ENCODE data around the gene GLIPR2.
A peak's percentile ranks its signal among the peaks of the same experiment; 100 is the strongest.

Gene GLIPR2

DNA sequence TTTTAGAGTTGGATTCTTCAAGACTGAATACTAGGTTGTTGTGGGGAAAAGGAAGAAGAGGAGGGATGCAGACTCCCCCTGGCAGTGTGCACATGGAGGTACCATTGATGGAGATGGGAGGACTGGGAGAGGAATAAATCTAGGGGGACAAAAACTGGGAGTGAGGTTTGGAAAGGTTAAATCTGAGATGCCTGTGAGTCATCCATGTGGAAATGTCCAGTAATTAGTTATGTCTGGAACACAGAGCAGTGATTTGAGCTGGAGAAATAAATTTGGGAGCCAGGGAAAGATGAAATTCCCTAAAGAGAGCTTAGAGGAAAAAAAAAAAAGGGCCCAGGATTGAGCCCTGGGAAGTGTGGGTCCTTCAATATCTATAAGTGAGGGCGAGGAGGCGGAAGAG is 24.7 kb downstream of the GLIPR2 start:
- Histone ChIP-seq H3K27ac (ENCODE audit: extremely low read depth, low read depth, low read length) (no peak overlapping the region), H3K9me3 (ENCODE audit: control insufficient read depth, insufficient read depth, low read depth, low read length) (no peaks in the 10 kb centered on the region), H3K36me3 (ENCODE audit: control insufficient read depth in 2 of 2, insufficient read depth in 1 of 2, low read length in 2 of 2) (no peaks in the 10 kb centered on the region), H3K4me1 (ENCODE audit: control insufficient read depth, insufficient read depth, low read length) (peaks cover 4% of the 10 kb centered on the region; the same call in 1 of the 2 replicates), H3K4me3 (ENCODE audit: low read depth, low read length) (no peak overlapping the region)
- POLR2A ChIA-PET: interaction anchor here (1.5 kb wide), 1 partner anchor 12 kb away, joined by 3 read pairs; no protein-coding TSS in a partner anchor
- TF ChIP-seq ZNF544 (tag by site-specific recombination; IDR thresholded peaks at IDR 0.05) (no peak), ZBTB17 (tag by site-specific recombination; IDR thresholded peaks at IDR 0.05) (peak; percentile 34; the same call in 1 of the 2 replicates)
- CTCF ChIA-PET: interaction anchor here (1.1 kb wide), 1 partner anchor 73 kb away, joined by 4 read pairs; no protein-coding TSS in a partner anchor

DNA sequence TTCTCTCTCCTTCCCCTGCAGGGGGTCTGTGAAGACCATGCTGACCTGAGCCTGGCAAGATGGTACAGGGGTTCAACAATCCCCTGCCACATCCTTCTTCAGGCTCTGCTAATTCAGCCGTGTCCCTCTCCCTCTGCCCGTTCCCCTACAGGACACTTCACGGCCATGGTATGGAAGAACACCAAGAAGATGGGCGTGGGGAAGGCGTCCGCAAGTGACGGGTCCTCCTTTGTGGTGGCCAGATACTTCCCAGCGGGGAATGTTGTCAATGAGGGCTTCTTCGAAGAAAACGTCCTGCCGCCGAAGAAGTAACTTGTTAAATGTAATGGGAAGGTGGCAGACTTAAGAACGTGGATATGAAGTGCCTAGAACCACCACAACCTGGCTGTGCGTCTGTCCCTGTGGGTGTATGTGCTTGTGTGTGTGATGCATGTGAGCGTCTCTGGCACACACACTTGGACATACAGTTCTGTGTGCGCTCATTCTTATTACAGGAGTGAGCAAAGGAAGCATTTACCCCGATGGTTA is 25.7 kb downstream of the GLIPR2 start:
- TF ChIP-seq EGR2 (tag by site-specific recombination; IDR thresholded peaks at IDR 0.05; ENCODE audit: low read depth): no peak
- TF ChIP-seq, protein P1, sequence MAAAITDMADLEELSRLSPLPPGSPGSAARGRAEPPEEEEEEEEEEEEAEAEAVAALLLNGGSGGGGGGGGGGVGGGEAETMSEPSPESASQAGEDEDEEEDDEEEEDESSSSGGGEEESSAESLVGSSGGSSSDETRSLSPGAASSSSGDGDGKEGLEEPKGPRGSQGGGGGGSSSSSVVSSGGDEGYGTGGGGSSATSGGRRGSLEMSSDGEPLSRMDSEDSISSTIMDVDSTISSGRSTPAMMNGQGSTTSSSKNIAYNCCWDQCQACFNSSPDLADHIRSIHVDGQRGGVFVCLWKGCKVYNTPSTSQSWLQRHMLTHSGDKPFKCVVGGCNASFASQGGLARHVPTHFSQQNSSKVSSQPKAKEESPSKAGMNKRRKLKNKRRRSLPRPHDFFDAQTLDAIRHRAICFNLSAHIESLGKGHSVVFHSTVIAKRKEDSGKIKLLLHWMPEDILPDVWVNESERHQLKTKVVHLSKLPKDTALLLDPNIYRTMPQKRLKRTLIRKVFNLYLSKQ (tag by site-specific recombination; IDR thresholded peaks at IDR 0.05; ENCODE audit: borderline replicate concordance): no peak
- no peak for TF ChIP-seq ZNF473 (tag by site-specific recombination; IDR thresholded peaks at IDR 0.05)
- no peak for TF ChIP-seq ZNF2 (tag by site-specific recombination; IDR thresholded peaks at IDR 0.05)
- TF ChIP-seq YY2 (tag by site-specific recombination; IDR thresholded peaks at IDR 0.05): no peak
- TF ChIP-seq ZSCAN23 (tag by site-specific recombination; IDR thresholded peaks at IDR 0.05): no peak
- TF ChIP-seq ZNF24 (tag by site-specific recombination; IDR thresholded peaks at IDR 0.05): no peak
- TF ChIP-seq KLF7 (tag by site-specific recombination; IDR thresholded peaks at IDR 0.05; ENCODE audit: borderline replicate concordance): no peak
- no peak for TF ChIP-seq ZFP3 (tag by site-specific recombination; IDR thresholded peaks at IDR 0.05; ENCODE audit: low read depth)
- no peak for TF ChIP-seq SCRT2 (tag by site-specific recombination; IDR thresholded peaks at IDR 0.05)
- TF ChIP-seq ZBTB21 (tag by site-specific recombination; IDR thresholded peaks at IDR 0.05): no peak
- no peak for TF ChIP-seq ZNF10 (tag by site-specific recombination; IDR thresholded peaks at IDR 0.05)
- no peak for TF ChIP-seq ZNF571 (tag by site-specific recombination; IDR thresholded peaks at IDR 0.05)
- no peak for TF ChIP-seq ZNF404 (tag by site-specific recombination; IDR thresholded peaks at IDR 0.05)
- TF ChIP-seq, protein P2, sequence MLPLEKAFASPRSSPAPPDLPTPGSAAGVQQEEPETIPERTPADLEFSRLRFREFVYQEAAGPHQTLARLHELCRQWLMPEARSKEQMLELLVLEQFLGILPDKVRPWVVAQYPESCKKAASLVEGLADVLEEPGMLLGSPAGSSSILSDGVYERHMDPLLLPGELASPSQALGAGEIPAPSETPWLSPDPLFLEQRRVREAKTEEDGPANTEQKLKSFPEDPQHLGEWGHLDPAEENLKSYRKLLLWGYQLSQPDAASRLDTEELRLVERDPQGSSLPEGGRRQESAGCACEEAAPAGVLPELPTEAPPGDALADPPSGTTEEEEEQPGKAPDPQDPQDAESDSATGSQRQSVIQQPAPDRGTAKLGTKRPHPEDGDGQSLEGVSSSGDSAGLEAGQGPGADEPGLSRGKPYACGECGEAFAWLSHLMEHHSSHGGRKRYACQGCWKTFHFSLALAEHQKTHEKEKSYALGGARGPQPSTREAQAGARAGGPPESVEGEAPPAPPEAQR (tag by site-specific recombination; IDR thresholded peaks at IDR 0.05): no peak
- TF ChIP-seq, protein P3, sequence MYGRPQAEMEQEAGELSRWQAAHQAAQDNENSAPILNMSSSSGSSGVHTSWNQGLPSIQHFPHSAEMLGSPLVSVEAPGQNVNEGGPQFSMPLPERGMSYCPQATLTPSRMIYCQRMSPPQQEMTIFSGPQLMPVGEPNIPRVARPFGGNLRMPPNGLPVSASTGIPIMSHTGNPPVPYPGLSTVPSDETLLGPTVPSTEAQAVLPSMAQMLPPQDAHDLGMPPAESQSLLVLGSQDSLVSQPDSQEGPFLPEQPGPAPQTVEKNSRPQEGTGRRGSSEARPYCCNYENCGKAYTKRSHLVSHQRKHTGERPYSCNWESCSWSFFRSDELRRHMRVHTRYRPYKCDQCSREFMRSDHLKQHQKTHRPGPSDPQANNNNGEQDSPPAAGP (tag by site-specific recombination; IDR thresholded peaks at IDR 0.05): no peak
- TF ChIP-seq ZNF175 (tag by site-specific recombination; IDR thresholded peaks at IDR 0.05): no peak
- no peak for TF ChIP-seq ZNF510 (tag by site-specific recombination; IDR thresholded peaks at IDR 0.05; ENCODE audit: insufficient replicate concordance)
- no peak for TF ChIP-seq OVOL3 (tag by site-specific recombination; IDR thresholded peaks at IDR 0.05)
- no peak for TF ChIP-seq ZNF354C (tag by site-specific recombination; IDR thresholded peaks at IDR 0.05; ENCODE audit: borderline replicate concordance, low read depth)
- H3K27ac ChIP-seq (ENCODE audit: extremely low read depth, low read depth, low read length): no peak overlapping the region
- POLR2A ChIA-PET: interaction anchor here (0.6 to 2.1 kb wide), 3 partner anchors 14 to 320 kb away, joined by 4 to 17 read pairs (median 7); partner anchors contain the start of gene GLIPR2
- CTCF ChIA-PET: interaction anchor here (0.7 to 8.2 kb wide), 5 partner anchors 12 to 246 kb away, joined by 3 to 172 read pairs (median 51); partner anchors contain the start of gene GLIPR2
- H3K4me3 ChIP-seq (ENCODE audit: low read depth, low read length): no peak overlapping the region
- no peaks in the 10 kb centered on the region for H3K36me3 ChIP-seq (ENCODE audit: control insufficient read depth in 2 of 2, insufficient read depth in 1 of 2, low read length in 2 of 2)
- peaks cover 4% of the 10 kb centered on the region; the same call in 1 of the 2 replicates for H3K4me1 ChIP-seq (ENCODE audit: control insufficient read depth, insufficient read depth, low read length)
- H3K9me3 ChIP-seq (ENCODE audit: control insufficient read depth, insufficient read depth, low read depth, low read length): no peaks in the 10 kb centered on the region

Data from HEK293 (cell line).